ENCODE results near the gene DNPEP. TPM values are rescaled to one million over a fixed set of nuclear protein-coding genes. Genes with fewer than 3 reads are reported as not detected.
"Not testable (repeated sequence)": the region's sequence is repeated elsewhere in the genome, so short reads cannot be mapped to it uniquely, and the experiment has no call there.

DNPEP gene
- total RNA-seq, 2 donors from 2014 or later, result 52.6 to 70.5 TPM

DNA sequence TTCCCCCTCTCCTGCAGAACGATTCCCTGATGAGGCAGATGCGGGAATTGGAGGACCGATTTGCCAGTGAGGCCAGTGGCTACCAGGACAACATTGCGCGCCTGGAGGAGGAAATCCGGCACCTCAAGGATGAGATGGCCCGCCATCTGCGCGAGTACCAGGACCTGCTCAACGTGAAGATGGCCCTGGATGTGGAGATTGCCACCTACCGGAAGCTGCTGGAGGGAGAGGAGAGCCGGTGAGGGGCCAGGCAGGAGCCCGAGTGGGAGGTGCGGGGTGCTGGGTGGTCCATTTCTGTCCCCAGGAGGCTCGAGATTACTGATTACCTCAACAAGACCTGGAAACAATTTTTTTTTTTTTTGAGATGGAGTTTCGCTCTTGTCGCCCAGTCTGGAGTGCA lies 33.6 kb upstream of the DNPEP start:
- intact Hi-C loops (cut with DNase I), result no loop called here
- ATAC-seq (no peak), DNase-seq (no peak)

GRCh38 chr2:219420687-219421086 lies 33.0 kb upstream of the DNPEP start:
- intact Hi-C loops (cut with DNase I), result no loop called here
- ATAC-seq (no peak), DNase-seq (no peak)

DNA sequence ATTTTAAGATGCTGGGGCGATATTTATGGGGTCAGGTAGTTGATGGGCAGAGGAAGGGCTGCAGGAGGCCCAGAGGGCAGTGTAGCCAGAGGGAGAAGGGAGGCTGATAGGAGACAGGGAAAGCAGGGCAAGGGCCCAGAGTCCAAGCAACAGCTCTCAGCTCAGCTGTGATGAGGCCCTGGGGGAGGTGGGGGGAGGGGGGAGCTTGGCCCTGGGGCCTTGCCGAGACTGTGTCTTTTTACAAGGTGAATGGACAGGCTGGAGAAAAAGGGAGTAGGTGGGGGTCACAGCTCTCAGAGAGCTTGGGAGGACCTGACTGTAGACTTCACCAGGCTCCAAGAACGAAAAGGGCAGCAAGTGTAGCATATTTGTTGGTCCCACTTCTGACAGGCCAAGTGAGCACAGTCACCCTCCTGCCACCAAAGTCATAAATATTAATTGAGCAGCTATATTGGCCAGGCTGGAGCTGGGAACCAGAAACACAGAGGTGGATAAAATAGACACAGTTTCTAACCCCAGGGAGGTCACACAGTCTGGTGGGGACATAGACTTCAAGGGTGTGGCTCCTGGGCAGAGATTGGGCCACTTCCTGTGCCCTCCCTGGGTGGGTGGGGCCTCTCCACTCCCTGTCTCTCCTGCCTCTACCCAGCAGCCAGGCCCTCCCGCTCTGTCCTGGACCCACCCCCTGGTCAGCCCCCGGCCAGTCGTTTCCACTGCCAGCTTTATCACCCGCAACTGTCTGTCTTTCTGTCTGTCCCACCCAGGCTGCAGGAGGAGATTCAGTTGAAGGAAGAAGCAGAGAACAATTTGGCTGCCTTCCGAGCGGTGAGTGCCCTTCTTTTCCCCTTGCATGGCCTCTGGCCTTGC lies 31.9 kb upstream of the DNPEP start:
- ATAC-seq, result peak; percentile 57 to 70
- intact Hi-C loops (cut with DNase I), result loop anchor here in 1 of 2 donors (2.0 to 10.0 kb wide), 2 partner anchors 15 to 225 kb away; no protein-coding TSS in a partner anchor
- DNase-seq, result no peak

DNA sequence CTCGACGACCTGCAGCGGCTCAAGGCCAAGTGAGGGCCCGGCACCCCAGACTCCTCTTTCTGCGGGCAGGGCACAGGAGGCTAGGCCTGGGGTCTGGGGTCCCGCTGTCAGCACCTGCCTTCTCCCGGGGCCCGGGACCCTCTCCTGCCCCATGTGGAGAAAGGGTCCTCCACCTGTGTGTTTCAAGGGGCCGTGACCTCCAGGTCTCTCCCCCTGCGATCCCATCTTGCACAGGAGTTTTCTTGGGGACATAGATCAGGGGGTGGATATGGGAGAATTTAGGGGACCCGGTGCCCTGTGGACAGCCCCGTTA lies 31.3 kb upstream of the DNPEP start:
- intact Hi-C loops (cut with DNase I), result loop anchor here in 1 of 2 donors (2.0 to 10.0 kb wide), 2 partner anchors 14 to 226 kb away; no protein-coding TSS in a partner anchor
- ATAC-seq, result no peak
- no peak for DNase-seq

- ATAC-seq (peak; percentile 68 to 78), DNase-seq (peak; percentile 70)
- intact Hi-C loops (cut with DNase I), result loop anchor here in 1 of 2 donors (2.0 to 10.0 kb wide), 2 partner anchors 14 to 226 kb away; no protein-coding TSS in a partner anchor
Measured at GRCh38 chr2:219418155-219419011, 30.7 kb upstream of the DNPEP start, which contains the start of gene DES. TSS of gene DES (plus strand) at chr2:219418377. CDS start at chr2:219418463, 86 bp downstream.

GRCh38 chr2:219417374-219417773 lies 29.7 kb upstream of the DNPEP start:
- peak; percentile 71 for DNase-seq
- intact Hi-C loops (cut with DNase I), result loop anchor here in 1 of 2 donors (10.0 kb wide), 1 partner anchor 227 kb away; no protein-coding TSS in a partner anchor

DNA sequence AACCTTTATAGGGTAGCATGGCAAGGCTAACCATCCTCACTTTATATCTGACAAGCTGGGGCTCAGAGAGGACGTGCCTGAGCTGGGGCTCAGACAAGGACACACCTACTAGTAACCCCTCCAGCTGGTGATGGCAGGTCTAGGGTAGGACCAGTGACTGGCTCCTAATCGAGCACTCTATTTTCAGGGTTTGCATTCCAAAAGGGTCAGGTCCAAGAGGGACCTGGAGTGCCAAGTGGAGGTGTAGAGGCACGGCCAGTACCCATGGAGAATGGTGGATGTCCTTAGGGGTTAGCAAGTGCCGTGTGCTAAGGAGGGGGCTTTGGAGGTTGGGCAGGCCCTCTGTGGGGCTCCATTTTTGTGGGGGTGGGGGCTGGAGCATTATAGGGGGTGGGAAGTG lies 29.2 kb upstream of the DNPEP start:
- ATAC-seq, result peak in 1 of 2 donors; percentile 2
- no peak for DNase-seq
- intact Hi-C loops (cut with DNase I), result loop anchor here in 1 of 2 donors (10.0 kb wide), 1 partner anchor 228 kb away; no protein-coding TSS in a partner anchor

More at GRCh38 chr2:219417374-219417773, 29.7 kb upstream of the DNPEP start:
- peak; percentile 57 to 59 for ATAC-seq

GRCh38 chr2:219416235-219416602 lies 28.5 kb upstream of the DNPEP start:
- no peak for ATAC-seq
- DNase-seq, result no peak
- intact Hi-C loops (cut with DNase I), result loop anchor here in 1 of 2 donors (10.0 kb wide), 1 partner anchor 229 kb away; no protein-coding TSS in a partner anchor

DNA sequence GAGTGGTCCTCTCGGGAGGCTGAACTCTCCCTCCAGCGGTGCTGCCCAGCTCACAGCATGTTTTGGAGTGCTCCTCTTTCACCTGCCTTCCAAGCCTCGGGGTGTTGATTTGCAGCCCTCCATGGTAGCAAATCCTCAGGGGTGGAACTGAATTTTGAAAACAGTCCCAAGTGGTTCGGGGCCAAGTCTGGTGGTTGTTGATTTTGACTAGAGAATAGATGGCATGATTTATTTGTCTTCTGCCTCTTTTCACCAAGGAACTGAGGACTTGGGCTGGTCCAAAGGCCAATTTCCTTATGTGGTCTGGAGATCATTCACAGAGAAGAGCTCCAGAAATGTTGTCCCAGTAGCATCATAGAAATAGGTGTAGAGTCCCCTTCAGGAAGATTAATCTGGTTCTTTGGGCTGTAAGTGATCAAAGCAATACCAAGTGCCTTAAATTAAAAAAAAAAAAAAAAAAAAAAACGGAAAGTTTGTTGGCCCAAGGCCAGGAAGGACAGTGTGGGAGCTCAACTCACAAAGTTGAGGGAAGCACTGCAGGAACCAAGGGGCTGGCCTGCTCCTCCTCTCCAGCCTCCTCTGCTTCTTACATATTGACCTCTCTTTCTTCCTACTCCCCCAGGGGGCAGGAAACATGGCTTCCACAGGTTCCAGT lies 28.0 kb upstream of the DNPEP start:
- ATAC-seq (no peak), DNase-seq (no peak)
- intact Hi-C loops (cut with DNase I), result loop anchor here in 1 of 2 donors (10.0 kb wide), 1 partner anchor 229 kb away; no protein-coding TSS in a partner anchor

- ATAC-seq, result no peak
- no peak for DNase-seq
- intact Hi-C loops (cut with DNase I), result loop anchor here in 1 of 2 donors (10.0 kb wide), 1 partner anchor 230 kb away; no protein-coding TSS in a partner anchor
Measured at GRCh38 chr2:219414857-219415256, 27.1 kb upstream of the DNPEP start.

GRCh38 chr2:219410390-219410789 lies 22.7 kb upstream of the DNPEP start:
- DNase-seq (no peak), ATAC-seq (no peak)
- intact Hi-C loops (cut with DNase I), result loop anchor here in 1 of 2 donors (10.0 kb wide), 1 partner anchor 234 kb away; no protein-coding TSS in a partner anchor

- ATAC-seq (no peak), DNase-seq (no peak)
- intact Hi-C loops (cut with DNase I), result loop anchor here in 1 of 2 donors (5.0 to 10.0 kb wide), 2 partner anchors 235 to 288 kb away; no protein-coding TSS in a partner anchor
Measured at GRCh38 chr2:219409619-219410018, 21.9 kb upstream of the DNPEP start.

GRCh38 chr2:219408631-219409030 lies 20.9 kb upstream of the DNPEP start:
- peak in 1 of 2 donors; percentile 15 for ATAC-seq
- intact Hi-C loops (cut with DNase I), result loop anchor here in 1 of 2 donors (5.0 kb wide), 1 partner anchor 289 kb away; no protein-coding TSS in a partner anchor
- DNase-seq, result no peak

- DNase-seq (no peak), ATAC-seq (no peak)
- intact Hi-C loops (cut with DNase I), result loop anchor here in 1 of 2 donors (5.0 kb wide), 1 partner anchor 289 kb away; no protein-coding TSS in a partner anchor
Measured at GRCh38 chr2:219408204-219408603, 20.5 kb upstream of the DNPEP start.

GRCh38 chr2:219407343-219407742 lies 19.6 kb upstream of the DNPEP start:
- not testable (repeated sequence) for DNase-seq, ATAC-seq
- intact Hi-C loops (cut with DNase I), result loop anchor here in 1 of 2 donors (5.0 kb wide), 1 partner anchor 290 kb away; no protein-coding TSS in a partner anchor

- ATAC-seq (peak; percentile 43 to 70), DNase-seq (peak; percentile 74)
- intact Hi-C loops (cut with DNase I), result loop anchor here in 1 of 2 donors (5.0 kb wide), 1 partner anchor 290 kb away; no protein-coding TSS in a partner anchor
Measured at GRCh38 chr2:219406861-219407230, 19.1 kb upstream of the DNPEP start.

- intact Hi-C loops (cut with DNase I), result loop anchor here in 1 of 2 donors (2.0 to 5.0 kb wide), 2 partner anchors 13 to 291 kb away; partner anchors contain the start of gene DES
- no peak for ATAC-seq
- no peak for DNase-seq
Measured at GRCh38 chr2:219405958-219406860, 18.5 kb upstream of the DNPEP start.
